TTC549 (cell line): ENCODE data around the gene TMEM260.
"Not testable (repeated sequence)": the region's sequence is repeated elsewhere in the genome, so short reads cannot be mapped to it uniquely, and the experiment has no call there.

Experiments
- FAIRE-seq: peaks from 2 replicates; lab custom pipeline; 2012; peaks lifted over from hg19 to GRCh38; lab: Jason Lieb, UNC

The TMEM260 gene

DNA sequence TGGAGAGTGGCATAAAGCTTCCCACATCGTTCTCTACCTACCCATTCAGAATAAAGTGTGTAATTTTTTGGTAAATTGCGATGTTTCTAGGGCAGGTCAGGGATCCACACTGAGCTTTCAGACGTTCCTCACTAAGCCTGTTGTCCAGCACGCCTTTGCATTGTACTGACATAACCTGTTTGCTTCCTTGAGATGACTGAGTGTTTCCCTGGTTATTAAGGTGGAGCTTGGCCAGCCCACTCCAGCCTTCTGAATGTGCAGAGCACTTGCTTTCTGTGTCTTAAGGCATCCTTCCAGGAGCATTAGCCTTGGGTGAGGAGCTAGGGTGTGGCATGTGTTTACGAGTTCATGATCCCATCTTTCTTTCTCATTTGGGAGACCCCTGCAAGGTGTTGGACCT is 96.4 kb downstream of the TMEM260 start:
- no peak for FAIRE-seq

DNA sequence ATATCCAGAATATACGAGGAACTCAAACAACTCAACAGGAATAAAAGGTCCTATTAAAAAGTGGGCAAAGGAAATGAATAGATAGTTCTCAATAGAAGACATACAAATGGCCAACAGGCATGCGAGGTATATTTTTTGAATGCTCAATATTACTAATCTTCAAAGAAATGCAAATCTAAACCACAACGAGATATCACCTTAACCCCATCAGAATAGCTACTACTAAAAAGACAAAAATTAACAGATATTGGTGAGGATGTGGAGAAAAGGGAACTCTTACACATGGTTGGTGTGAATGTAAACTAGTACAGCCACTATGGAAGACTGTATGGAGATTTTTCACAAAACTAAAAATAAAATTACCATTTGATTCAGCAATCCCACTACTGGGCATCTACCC is 99.2 kb downstream of the TMEM260 start:
- no peak for FAIRE-seq

DNA sequence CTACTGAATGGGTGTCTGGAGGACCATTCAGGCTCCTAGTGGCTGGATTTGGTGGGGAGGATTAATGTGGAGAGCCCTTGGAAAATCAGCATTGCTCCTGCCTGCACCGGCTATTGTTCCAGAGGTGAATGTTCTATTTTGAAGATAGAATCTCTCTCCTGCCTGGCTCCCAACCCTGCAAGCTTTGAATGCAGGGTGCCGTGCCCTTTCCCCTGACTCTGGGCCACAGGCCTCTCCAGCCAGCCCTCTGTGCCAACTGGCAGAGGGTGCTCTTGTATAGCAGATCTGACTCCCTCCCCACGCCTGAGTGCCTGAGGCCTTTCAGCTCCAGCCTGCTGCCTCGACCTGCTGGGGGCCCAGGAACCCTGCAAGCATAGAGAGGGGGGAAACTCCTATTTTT is 106.8 kb downstream of the TMEM260 start:
- no peak for FAIRE-seq

DNA sequence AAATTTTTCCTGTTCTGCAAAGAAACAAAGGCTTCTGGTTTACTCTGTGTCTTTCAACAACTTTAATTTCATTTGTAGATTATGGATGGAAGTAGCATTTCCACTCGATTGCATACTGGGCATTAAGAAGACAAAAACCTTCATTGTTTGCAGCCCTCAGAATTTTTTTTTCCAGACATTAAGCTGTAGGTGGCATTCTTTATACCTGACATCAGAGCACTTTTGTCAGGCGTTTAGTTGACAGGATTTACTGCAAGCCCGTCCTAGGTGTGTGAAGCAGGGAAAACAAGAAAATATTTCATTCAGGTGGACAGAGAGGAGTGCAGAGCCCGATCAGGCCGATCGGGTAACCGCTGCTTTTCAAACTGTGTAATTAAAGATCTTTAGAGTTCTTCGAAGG is 107.5 kb downstream of the TMEM260 start:
- FAIRE-seq = no peak

DNA sequence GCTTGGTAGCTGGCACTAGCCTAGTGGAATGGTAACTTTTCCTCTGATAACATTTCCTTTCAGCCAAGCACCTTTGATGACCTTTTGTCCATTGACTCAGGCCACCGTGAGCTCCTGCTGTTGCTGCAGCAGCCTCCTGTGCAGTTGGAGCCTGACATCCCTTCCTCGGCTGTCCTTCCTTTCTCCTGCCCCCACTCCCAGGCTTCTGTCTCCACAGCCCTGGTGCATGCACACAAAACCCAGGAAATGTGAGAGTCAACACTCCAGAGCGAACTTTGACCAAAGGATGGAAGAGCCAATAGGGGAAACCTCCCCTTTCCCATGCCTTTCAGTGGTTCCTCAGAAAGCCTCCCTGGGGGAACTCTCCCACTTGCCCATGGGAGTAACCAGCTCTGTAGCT is 115.0 kb downstream of the TMEM260 start:
- no peak for FAIRE-seq

DNA sequence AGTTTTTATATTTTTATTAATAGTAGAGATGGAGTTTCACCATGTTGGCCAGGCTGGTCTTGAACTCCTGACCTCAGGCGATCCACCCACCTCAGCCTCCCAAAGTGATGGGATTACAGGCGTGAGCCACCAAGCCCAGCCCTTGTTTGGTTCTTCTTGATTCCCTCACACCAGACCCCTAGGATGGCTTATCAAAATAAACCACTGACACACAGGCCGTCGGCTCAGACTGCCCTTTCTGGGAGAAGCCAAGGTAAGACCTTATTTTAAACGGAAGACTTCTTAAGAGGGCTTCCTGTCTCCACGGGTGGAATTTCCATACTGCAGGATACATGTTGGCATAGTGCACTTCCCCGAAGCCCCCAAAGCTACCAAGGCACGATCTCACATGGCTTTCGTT is 115.6 kb downstream of the TMEM260 start:
- not testable (repeated sequence) for FAIRE-seq
